Measurements from ENCODE around the gene PRC1.
"Not testable (repeated sequence)": the region's sequence is repeated elsewhere in the genome, so short reads cannot be mapped to it uniquely, and the experiment has no call there.

The PRC1 gene

DNA sequence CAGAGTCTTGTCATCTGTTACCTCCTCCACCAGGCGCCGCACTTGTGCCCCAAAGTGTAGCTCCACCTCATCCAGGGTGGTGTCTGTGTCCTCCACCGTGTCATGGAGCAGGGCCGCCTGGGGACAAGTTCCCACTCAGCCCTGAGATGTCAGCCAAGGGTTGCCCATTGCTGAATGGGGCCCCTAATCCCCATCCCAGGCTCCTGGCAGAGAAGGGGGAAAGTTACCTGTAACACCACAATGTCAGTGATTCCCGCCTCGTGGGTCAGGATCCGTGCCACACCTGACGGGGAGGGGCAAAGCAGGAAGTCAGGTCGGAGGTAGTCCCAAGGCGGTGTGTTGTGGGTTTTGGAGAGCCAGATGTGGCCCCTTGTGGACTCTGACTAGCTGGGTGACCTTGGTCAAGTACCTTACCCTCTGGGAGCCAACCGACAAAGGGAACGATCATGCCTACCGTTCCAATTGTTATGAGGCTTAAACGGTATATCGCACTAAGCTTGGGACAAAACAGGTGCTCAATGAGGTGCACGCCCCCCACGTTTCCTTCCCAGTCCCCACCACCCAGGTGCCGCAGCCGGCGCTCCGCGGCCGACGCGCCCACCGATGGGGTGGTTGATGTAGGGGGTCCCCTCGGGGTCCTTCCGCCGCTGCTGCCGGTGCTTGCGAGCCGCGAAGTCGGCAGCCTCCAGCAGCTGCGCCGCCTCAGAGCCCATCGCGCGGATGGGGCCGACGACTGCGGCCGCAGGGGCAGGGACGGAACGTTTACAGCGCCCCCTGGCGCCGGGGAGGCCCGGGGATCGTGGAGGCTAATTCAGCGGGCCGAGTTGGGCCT lies 62.3 kb downstream of the PRC1 start, which contains the start of gene HDDC3:
Gene HDDC3 (minus strand): TSS at position 722 of the 832 bp plus-strand sequence. CDS start 9 bp downstream, at position 713.
- peak; percentile 61 to 63 for ATAC-seq

DNA sequence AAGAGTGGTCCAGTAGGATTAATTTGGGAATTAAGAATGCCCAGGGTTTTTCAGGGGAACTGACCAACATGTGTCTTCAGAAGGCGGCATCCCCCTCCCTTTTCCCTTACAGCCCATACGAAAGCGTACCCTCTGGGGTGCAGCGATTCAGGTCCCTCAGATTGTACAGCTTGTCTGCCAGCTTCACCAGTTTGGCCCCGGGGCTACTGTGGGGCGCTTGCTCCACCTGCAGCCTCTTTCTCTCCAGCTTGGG lies 62.8 kb downstream of the PRC1 start:
- ATAC-seq, result no peak

DNA sequence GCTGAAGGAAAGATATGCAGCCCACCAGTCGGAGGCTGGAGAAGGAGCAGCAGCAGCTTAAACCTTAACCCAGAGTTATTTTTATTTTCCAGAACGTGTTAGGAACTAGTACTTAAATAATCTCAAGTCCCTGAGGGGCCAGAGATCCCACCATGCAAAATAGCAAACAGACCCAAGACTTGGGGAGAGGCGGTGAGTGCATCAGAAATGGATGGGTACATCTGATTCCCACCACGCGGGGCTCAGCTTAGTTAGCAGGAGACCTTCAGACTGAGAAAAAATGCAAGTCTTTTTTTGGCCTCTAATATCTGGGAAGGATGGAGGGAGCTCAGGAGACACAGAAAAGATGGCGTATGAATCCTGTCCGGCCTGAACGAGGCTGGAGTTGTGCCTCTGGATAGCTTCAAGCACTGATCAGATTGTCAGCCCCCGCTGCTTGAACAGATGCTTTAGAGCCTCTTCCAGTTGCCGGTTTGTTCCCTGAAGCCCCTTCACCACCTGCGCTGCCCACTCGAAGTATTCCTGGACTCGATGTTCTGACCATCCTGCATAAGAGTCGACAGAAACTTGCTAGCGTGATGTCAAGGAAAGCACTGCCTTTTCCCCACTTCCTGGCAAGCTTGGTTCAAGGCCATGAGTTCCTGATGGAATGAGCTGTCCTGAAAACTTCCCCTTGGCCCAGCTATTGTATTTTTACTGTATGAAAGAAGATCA lies 63.3 kb downstream of the PRC1 start:
- no peak for ATAC-seq

DNA sequence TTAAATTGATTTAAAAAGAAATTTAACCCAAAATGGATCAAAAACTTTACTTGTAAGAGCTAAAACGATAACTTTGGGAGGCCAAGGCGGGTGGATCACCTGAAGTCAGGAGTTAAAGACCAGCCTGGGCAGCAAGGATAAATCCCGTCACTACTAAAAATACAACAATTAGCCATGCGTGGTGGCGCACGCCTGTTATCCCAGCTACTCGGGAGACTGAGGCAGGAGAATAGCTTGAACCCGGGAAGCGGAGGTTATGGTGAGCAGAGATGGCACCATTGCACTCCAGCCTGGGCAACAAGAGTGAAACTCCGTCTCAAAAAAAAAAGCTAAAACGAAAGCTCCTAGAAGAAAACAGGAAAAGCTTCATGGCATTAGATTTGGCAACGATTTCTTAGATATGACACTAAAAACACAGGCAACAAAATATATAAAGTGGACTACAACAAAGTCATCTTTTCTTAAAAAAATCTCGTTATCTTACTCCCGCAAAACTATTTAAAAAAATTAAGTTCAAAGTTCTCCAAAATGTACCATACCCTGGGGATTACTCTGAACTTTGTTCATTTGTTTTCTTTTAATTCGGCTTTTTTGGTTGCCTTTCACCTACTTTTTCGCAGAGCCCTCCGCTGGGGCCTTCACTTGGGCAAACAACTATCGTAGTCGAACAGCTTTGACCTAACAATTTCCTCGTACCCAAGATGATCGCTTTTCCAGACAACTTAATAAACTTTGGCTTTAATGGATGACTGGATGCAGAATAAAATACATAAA lies 64.9 kb downstream of the PRC1 start:
- no peak for ATAC-seq

DNA sequence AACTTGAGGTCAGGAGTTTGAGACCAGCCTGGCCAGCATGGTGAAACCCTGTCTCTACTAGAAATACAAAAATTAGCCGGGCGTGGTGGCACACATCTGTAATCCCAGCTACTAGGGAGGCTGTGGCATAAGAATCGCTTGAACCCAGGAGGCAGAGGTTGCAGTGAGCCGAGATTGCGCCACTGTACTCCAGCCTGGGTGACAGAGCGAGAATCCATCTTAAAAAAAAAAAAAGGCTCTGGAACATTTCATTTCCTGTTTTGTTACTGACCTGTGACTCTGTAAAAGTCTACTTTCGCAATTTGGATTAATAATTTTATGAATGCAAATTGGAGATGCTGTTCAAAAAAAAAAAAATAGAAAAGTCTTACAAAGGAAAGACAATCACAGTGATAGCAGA lies 66.2 kb downstream of the PRC1 start:
- ATAC-seq, result not testable (repeated sequence)

DNA sequence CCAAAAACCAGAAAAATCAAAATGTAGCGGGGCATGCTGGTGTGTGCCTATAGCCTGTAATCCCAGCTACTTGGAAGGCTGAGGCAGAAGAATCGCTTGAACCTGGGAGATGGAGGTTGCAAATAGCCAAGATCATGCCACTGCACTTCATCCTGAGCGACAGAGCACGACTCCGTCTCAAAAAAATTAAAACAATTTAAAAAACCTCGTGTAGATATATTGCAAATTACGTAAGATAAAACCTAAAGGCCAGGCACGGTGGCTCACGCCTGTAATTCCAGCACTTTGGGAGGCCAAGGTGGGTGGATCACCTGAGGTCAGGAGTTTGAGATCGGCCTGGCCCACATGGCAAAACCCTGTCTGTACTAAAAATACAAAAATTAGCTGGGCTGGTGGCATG lies 67.6 kb downstream of the PRC1 start:
- ATAC-seq, result not testable (repeated sequence)

DNA sequence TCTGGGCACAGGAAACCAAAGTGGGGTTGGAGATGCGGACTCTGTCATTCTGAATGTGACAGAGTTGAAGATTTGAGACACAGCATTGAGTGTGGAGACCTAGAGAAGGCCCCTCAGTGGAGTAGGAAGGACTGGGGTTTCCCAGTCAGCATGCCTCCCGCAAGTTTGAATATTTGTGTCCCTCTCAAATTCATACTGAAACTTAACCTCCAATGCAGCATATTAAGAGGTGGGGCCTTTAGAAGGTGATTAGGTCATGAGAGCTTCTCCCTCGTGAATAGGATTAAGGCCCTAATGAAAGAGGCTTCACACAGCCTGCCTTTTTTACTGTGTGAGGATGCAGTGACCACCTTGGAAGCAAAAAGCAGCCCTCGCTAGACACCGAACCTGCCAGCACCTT lies 70.0 kb downstream of the PRC1 start:
- ATAC-seq, result peak; percentile 61 to 70

DNA sequence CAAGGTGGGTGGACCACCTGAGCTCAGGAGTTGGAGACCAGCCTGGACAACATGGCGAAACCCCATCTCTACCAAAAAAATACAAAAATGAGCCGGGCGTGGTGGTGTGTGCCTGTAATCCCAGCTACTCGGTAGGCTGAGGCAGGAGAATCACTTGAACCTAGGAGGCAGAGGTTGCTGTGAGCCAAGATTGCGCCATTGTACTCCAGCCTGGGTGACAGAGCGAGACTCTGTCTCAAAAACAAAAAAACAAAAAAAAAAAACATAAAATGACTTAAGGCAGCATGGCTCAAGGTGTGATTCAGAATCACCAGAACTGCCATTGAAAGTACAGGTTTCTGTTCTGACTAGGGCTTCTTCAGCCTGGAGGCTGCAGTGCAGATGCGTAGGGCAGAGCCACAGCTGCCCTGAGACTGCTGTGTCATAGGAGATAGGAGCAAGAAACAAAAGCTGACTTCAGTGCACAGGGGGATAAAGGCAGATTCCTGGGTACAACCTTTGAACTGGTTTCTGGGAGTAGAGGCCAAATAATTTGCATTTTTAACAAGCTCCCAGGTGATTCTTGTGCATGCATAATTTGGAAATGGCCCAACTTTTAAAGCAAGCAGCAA lies 71.5 kb downstream of the PRC1 start:
- peak; percentile 88 to 94 for ATAC-seq

DNA sequence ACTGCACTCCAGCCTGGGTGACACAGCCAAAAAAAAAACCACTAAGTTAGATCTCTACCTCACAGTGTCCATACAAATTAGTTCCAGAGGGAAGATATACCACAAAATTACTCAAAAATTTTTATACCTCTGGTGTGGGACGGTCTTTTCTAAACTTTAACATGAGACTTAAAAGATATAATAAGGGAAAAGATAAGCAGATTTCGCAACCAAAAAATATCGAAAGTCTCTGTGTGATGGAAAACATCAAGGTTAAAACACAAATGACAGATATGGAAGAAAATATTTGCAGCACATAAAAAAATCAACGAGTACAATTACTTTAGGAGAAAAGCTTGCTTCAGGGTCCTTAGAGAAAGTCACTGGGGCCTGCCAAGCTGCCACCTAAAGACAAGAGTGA lies 72.4 kb downstream of the PRC1 start:
- no peak for ATAC-seq

DNA sequence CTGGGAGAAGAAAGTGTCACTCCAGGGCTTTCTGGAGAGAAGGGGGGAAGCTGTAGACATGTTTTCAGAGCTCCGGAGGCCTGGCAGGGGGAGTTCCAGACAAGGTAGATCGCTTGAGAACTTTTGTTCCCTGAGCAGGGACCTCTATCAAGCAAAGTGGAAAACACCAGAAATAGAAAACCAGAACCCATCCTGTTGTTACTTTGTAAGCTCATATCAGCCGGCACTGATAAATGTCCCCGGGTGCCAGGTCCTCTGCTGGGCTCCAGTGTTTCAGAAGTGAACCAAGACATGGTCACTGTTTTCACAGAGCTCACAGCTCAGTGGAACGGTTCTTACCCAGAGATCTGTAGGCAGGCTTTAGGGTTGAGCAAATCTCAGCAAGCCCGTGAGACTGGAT lies 75.5 kb downstream of the PRC1 start:
- ATAC-seq, result no peak

DNA sequence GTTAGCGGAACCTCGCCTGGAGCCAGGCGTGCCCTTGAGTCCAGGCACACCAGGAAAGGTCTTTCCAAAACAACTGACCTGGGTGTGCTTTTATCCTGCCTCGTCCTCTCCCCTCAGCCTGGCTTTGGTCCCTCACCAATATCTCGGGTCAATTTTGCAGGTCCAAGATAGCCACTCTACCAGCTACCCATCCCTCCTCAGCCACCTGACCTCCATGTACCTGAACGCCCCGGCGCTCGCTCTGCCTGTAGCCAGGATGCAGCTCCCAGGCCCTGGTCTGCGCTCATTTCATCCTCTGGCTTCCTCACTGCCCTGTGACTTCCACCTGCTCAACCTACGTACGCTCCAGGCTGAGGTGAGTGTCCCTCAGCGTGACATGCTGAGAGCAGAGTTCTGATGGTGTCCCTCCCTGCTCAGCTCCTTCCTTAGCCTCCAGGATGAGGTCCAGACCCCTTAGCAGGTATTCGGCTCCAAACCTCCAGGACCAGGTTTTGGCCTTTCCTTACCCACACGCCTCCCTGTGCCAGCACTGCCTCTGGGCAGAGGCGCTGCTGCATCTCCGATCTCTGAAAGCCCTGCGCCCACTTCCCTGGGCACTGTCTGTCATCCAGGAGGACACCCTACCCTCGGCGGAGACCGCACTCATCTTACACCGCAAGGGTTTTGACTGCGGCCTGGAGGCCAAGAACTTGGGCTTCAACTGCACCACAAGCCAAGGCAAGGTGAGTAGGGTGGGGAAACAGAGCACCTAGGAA lies 76.1 kb downstream of the PRC1 start:
- ATAC-seq, result no peak

DNA sequence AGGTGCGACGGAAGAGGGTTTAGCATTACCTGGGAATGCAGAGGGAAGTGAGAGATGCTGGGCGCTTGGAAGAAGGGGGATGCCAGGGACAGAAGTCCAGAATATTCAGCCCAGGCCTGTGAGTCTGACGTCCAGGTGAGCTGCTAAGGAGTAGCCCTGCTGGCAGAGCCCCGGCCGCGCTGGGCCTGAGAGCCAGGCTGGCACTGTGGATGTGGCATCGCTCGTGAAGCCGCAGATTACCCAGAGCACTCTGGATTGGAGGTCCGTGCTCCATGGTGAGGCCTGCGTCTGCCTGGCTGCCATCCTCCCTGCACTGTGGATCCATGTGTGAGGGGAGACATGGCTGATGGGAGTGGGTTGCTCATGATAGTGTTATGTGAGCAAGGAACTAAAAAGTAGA lies 76.8 kb downstream of the PRC1 start:
- ATAC-seq, result no peak

DNA sequence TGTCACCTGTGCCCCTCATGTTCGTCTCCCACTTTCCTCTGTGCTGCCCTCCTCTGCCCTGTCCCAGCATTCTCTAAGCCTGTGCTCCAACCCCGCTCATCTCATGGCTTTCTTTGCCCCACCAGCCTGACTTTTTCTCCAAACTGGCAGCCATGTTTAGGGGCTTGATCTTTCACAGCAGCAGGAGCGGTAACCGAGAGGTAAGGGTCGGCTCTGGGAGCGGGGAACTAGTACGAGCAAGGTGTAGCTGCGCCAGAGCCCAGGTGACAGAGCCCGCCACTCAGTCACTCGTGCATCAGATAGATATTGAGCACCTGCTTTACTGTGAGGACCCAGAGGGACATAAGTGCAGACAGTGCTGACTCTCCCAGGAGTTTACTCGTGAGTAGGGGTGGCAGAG lies 77.9 kb downstream of the PRC1 start:
- no peak for ATAC-seq

All from activated CD4-positive, CD25-positive, alpha-beta regulatory T cell treated with anti-CD3 and anti-CD28 coated beads, Interleukin-2, amount 50 U/mL, for 24 hours (primary cell).